Right lobe of liver (tissue), 6 donors: ENCODE measurements around the gene PDCD2L. TPM values are rescaled to one million over a fixed set of nuclear protein-coding genes. Genes with fewer than 3 reads are reported as not detected.

ENCODE experiments used
- ATAC-seq, 4 donors: fragments of 200-7000 bp; cut with Tn5 transposase; one replicate each; pipeline ENCODE4 v1.9.1; 2020; ENCODE audit warnings: mild to moderate bottlenecking in 4 of 4, moderate library complexity in 4 of 4
- DNase-seq, 3 donors: peaks; one replicate each; pipeline ENCODE4 v3.0.0-alpha.2; 2020
- H3K27ac ChIP-seq, 3 donors: fragments of 200-600 bp; one replicate each; pipeline ENCODE4 v1.8.0; 2022
- H3K27me3 ChIP-seq, 2 donors: fragments of 200-600 bp; one replicate each; pipeline ENCODE4 v1.8.0; 2022
- H3K36me3 ChIP-seq, 4 donors: fragments of 200-600 bp; sonication (generic) in 1 of 4; one replicate each; pipeline versions ENCODE4 v1.5.1 to v1.8.0; 2017 to 2022; ENCODE audit warnings: control low read depth in 1 of 4
- H3K4me1 ChIP-seq, 4 donors: fragments of 200-600 bp; sonication (generic) in 1 of 4; one replicate each; pipeline versions ENCODE4 v1.5.1 to v1.8.0; 2017 to 2022; ENCODE audit warnings: control low read depth in 1 of 4
- H3K4me3 ChIP-seq, 3 donors: fragments of 200-600 bp; one replicate each; pipeline ENCODE4 v1.8.0; 2022
- H3K9me3 ChIP-seq, 4 donors: fragments of 200-600 bp; sonication (generic) in 1 of 4; one replicate each; pipeline versions ENCODE4 v1.5.1 to v1.8.0; 2017 to 2022; ENCODE audit warnings: control low read depth in 1 of 4
- POLR2A ChIP-seq: fragments of 450-650 bp; IDR thresholded peaks from one replicate; pipeline ENCODE4 v1.6.1; 2017; ENCODE audit warnings: antibody characterized with exemption, mild to moderate bottlenecking
- WGBS: methylation state at CpG from one replicate; pipeline ENCODE4 v1.1.6; 2018; ENCODE audit warnings: low coverage, low lambda C conversion rate; ENCODE audit not compliant: insufficient coverage; ENCODE audit errors: missing lambda C conversion rate; 5-methylcytosine and 5-hydroxymethylcytosine counted together
- intact Hi-C, 2 donors: fragments of 100-400 bp; cut with DNase I; formaldehyde crosslinking; loops; one replicate each; pipeline versions ENCODE4 v1.11.2 to v1.14.1; 2022
- total RNA-seq, 6 experiments: library from RNA; depleted of rRNA in 2 of 6; stranded (reverse); fragments of >200 nt in 2 of 6; fragmentation: NEBNext Ultra II Directional in 3 of 6; extraction: Animal tissue kit (Norgen Biotek cat#: 25700) in 3 of 6; gene quantifications; one replicate each; pipeline versions ENCODE4 v1.1.0 to v1.2.4, GENCODE V29; 2016 to 2023
- TF ChIP-seq, protein P1 (sequence below), 4 donors: fragments of 200-600 bp in 3 of 4; fragments of 450-650 bp in 1 of 4; IDR thresholded peaks; one replicate each; pipeline versions ENCODE4 v1.5.1 to v1.8.0; 2016 to 2022; ENCODE audit warnings: antibody characterized with exemption in 4 of 4, mild to moderate bottlenecking in 2 of 4
- donor health status: DM: no; HTN: yes; CAD: no.
- donor health status: DM: no; HTN: no; CAD: no.
- donor health status: DM: no; HTN: no; CAD: no.
- donor health status: DM: no; HTN: yes; CAD: no.
- donor health status: DM: no; HTN: yes; CAD: no.

The PDCD2L gene
- total RNA-seq, 6 experiments from 2014 or later, result 3.0 to 13.4 (median 4.5) TPM

DNA sequence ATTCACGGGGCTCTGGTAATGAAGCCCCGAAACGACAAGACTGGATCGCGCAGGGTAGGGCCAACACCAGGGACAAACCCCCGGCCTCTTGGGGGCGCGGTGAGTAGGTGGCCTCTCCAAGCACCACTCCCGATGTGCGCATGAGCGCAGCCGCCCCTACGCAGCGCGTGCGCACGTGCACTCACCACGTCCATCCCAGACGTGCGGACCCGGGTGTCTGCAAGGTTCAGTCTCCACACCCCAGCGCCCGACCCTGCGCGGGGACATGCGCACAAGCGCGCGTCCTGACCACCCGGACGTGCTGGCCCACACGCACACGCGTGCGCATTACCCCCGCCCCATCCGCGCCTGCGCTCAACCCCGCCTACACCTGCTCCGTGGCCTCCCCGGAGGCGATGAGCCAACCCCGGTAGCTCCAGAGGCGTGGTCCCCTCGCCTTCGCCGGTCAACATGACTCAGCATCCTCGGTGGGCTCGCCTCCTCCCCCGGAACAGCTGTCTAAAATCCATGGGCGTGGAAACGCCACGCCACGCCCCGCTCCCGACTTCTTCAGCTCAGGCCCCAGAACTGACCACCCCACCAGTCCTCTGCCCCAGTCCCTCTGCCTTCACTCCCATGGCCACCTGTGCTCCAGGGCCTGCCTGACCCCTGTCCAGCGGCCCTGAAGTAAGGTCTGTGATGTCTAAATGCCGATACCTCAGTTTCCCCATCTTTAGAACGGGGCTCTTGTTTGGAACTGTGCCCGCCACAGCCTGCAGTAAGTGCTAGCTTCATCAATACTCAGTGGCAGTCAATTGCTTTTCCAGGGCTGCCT is 44.9 kb upstream of the PDCD2L start:
- Histone ChIP-seq H3K9me3 (no peaks in the 10 kb centered on the region), H3K27me3 (no peaks in the 10 kb centered on the region), H3K27ac (peak overlapping the region; percentile 66 to 87 (median 77)), H3K4me1 (peaks cover 0 to 12% (median 0%) of the 10 kb centered on the region in 4 donors), H3K4me3 (peak overlapping the region; percentile 17 to 59 (median 49)), H3K36me3 (peaks cover 0 to 8% (median 0%) of the 10 kb centered on the region in 4 donors)
- intact Hi-C loops, result no loop called here
- WGBS, result 3% methylated on average over 13 of the region's 61 CpGs
- ATAC-seq (peak; percentile 86 to 95 (median 93)), DNase-seq (peak; percentile 99)
- TF ChIP-seq, protein P1, sequence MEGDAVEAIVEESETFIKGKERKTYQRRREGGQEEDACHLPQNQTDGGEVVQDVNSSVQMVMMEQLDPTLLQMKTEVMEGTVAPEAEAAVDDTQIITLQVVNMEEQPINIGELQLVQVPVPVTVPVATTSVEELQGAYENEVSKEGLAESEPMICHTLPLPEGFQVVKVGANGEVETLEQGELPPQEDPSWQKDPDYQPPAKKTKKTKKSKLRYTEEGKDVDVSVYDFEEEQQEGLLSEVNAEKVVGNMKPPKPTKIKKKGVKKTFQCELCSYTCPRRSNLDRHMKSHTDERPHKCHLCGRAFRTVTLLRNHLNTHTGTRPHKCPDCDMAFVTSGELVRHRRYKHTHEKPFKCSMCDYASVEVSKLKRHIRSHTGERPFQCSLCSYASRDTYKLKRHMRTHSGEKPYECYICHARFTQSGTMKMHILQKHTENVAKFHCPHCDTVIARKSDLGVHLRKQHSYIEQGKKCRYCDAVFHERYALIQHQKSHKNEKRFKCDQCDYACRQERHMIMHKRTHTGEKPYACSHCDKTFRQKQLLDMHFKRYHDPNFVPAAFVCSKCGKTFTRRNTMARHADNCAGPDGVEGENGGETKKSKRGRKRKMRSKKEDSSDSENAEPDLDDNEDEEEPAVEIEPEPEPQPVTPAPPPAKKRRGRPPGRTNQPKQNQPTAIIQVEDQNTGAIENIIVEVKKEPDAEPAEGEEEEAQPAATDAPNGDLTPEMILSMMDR (IDR thresholded peaks at IDR 0.05), result peak; percentile 37 to 69 (median 60)
- peak; percentile 57 for TF ChIP-seq POLR2A

DNA sequence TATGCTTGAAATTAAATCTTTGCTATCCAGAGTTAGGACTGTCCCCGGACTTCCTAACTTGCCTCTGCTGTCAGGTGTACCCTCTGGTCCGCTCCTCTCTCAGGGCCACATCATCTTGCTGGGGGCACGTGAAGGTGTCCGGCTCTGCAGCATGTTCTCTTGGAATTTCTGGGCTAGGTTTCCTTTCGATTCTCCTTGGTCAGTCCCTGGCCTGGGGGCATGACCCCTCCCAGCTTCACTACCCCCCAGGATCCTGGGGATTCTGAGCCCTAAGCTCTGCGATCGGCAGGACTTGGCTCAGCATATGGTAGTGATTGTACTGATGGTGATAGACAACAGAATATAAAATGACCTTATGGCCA is 44.3 kb upstream of the PDCD2L start:
- peaks cover 0 to 12% (median 0%) of the 10 kb centered on the region in 4 donors for H3K4me1 ChIP-seq
- peak overlapping the region; percentile 17 to 59 (median 49) for H3K4me3 ChIP-seq
- ATAC-seq (peak in 1 of 4 donors; percentile 0), DNase-seq (no peak)
- intact Hi-C loops, result no loop called here
- no peak for TF ChIP-seq POLR2A
- TF ChIP-seq, protein P1 (IDR thresholded peaks at IDR 0.05), result no peak
- no peaks in the 10 kb centered on the region for H3K9me3 ChIP-seq
- 82% methylated on average over 5 of the region's 7 CpGs for WGBS
- H3K27me3 ChIP-seq, result no peaks in the 10 kb centered on the region
- H3K27ac ChIP-seq, result peak overlapping the region; percentile 66 to 82 (median 77)
- H3K36me3 ChIP-seq, result peaks cover 0 to 4% (median 0%) of the 10 kb centered on the region in 4 donors

DNA sequence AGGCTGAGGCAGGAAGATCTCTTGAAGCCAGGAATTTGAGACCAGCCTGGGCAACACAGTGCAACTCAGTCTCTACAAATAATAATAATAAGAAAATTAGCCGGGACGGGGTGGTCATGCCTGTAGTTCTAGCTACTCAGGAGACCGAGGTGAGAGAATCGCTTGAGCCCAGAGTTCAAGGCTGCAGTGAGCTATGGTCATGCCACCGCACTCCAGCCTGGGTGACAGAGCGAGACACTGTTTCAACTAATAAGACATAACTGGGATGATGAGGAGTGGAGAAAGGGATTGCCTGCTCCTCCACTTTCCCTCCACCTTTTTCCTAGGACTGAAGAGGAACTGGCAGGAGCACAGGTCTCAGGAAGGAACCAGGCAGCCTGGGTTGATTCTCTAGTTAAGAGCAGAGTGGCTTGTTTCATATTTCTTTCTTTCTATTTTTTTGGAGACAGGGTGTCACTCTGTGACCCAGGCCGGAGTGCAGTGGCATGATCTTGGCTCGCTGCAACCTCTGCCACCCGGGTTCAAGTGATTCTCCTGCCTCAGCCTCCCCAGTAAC is 43.8 kb upstream of the PDCD2L start:
- 91% methylated on average over 4 of the region's 9 CpGs for WGBS

DNA sequence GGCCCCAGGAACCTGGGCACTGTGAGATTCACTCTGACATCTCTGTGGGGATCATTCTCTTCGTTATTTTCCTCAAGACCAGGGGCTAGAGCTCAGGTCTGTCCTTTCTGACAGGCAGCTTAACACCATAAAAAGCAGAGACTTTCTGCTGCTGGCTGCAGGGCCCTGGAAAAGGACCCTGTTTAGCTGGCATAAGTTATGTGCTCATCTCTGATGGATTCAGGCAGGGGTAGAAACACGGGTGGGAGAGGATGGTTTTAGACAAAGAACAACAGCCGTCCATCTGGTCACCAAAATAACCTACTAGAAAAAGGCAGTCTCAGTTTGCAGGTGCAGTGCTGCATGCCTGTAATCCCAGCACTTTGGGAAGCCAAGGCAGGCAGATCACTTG is 41.5 kb upstream of the PDCD2L start:
- intact Hi-C loops, result no loop called here
- WGBS, result no CpG with 5 or more reads among the region's 3 CpGs
- H3K27me3 ChIP-seq, result no peaks in the 10 kb centered on the region

More for the DNA sequence above, 43.8 kb upstream of the PDCD2L start:
- Histone ChIP-seq H3K9me3 (no peaks in the 10 kb centered on the region), H3K27ac (peak overlapping the region in 2 of 3 donors; percentile 77 to 82), H3K36me3 (no peaks in the 10 kb centered on the region), H3K4me1 (peaks cover 0 to 12% (median 0%) of the 10 kb centered on the region in 4 donors), H3K27me3 (no peaks in the 10 kb centered on the region), H3K4me3 (no peak overlapping the region)
- intact Hi-C loops, result no loop called here
- ATAC-seq (no peak), DNase-seq (no peak)
- TF ChIP-seq, protein P1 (IDR thresholded peaks at IDR 0.05), result no peak
- no peak for TF ChIP-seq POLR2A

More for the DNA sequence above, 41.5 kb upstream of the PDCD2L start:
- ATAC-seq, result no peak
- Histone ChIP-seq H3K36me3 (peaks cover 0 to 5% (median 3%) of the 10 kb centered on the region in 4 donors), H3K27ac (no peak overlapping the region), H3K4me3 (no peak overlapping the region), H3K4me1 (peaks cover 0 to 31% (median 7%) of the 10 kb centered on the region in 4 donors), H3K9me3 (no peaks in the 10 kb centered on the region)
- TF ChIP-seq POLR2A, result no peak
- TF ChIP-seq, protein P1 (IDR thresholded peaks at IDR 0.05), result no peak
- no peak for DNase-seq
